GM23338 (cell line): ENCODE results near the gene TMEM242. TPM values are rescaled to one million over a fixed set of nuclear protein-coding genes. Genes with fewer than 3 reads are reported as not detected.

Source experiments
- ATAC-seq: fragments of 200-7000 bp; cut with Tn5 transposase; 3 replicates; pipeline ENCODE4 v1.9.1; 2020
- DNase-seq: peaks from one replicate; pipeline ENCODE4 v3.0.0-alpha.2; 2015; ENCODE audit warnings: low spot score
- H2AFZ ChIP-seq: fragments of 200-600 bp; sonication (generic); 2 replicates; pipeline ENCODE4 v1.8.0; 2016; ENCODE audit warnings: antibody characterized with exemption, mild to moderate bottlenecking, moderate library complexity
- H3F3A ChIP-seq: fragments of 200-600 bp; sonication (generic); replicated peaks from 2 replicates; pipeline ENCODE4 v1.8.0; 2017; ENCODE audit warnings: antibody characterized with exemption, mixed run types, low read depth
- H3K27ac ChIP-seq: fragments of 200-600 bp; sonication (generic); 2 replicates; pipeline ENCODE4 v1.6.1; 2016; ENCODE audit warnings: low read depth
- H3K27me3 ChIP-seq: fragments of 200-600 bp; sonication (generic); 2 replicates; pipeline ENCODE4 v1.8.0; 2016; ENCODE audit warnings: mild to moderate bottlenecking, mixed run types, moderate library complexity; ENCODE audit not compliant: insufficient read depth
- H3K36me3 ChIP-seq: fragments of 200-600 bp; sonication (generic); 2 replicates; pipeline ENCODE4 v1.8.0; 2016; ENCODE audit warnings: mild to moderate bottlenecking; ENCODE audit not compliant: insufficient read depth
- H3K4me1 ChIP-seq: fragments of 200-600 bp; sonication (generic); 2 replicates; pipeline ENCODE4 v1.8.0; 2016; ENCODE audit warnings: mild to moderate bottlenecking, moderate library complexity; ENCODE audit not compliant: insufficient read depth
- H3K4me2 ChIP-seq: fragments of 200-600 bp; sonication (generic); 2 replicates; pipeline ENCODE4 v1.7.1; 2017; ENCODE audit warnings: mixed run types
- H3K4me3 ChIP-seq: fragments of 200-600 bp; sonication (generic); 2 replicates; pipeline ENCODE4 v1.6.1; 2016; ENCODE audit warnings: mixed run types
- H3K79me2 ChIP-seq: fragments of 200-600 bp; sonication (generic); replicated peaks from 2 replicates; pipeline ENCODE4 v1.8.0; 2017; ENCODE audit warnings: mild to moderate bottlenecking; ENCODE audit not compliant: insufficient read depth
- H3K9me2 ChIP-seq: fragments of 200-600 bp; sonication (generic); 2 replicates; pipeline ENCODE4 v1.8.0; 2017; ENCODE audit not compliant: insufficient read depth
- H4K20me1 ChIP-seq: fragments of 200-600 bp; sonication (generic); replicated peaks from 2 replicates; pipeline ENCODE4 v1.8.0; 2017; ENCODE audit warnings: mild to moderate bottlenecking; ENCODE audit not compliant: insufficient read depth
- H3K27ac Mint-ChIP-seq: 2 replicates; pipeline ENCODE4 v1.8.0; 2020; ENCODE audit warnings: inconsistent platforms, mild to moderate bottlenecking, moderate library complexity, mixed read lengths
- H3K27me3 Mint-ChIP-seq: 3 replicates; pipeline ENCODE4 v1.8.0; 2022; ENCODE audit warnings: low read depth, mild to moderate bottlenecking, moderate library complexity, mixed read lengths, inconsistent platforms; ENCODE audit not compliant: insufficient read depth, poor library complexity
- H3K36me3 Mint-ChIP-seq: 3 replicates; pipeline ENCODE4 v1.8.0; 2021; ENCODE audit warnings: low read depth, mild to moderate bottlenecking, inconsistent platforms, moderate library complexity, mixed read lengths
- H3K4me1 Mint-ChIP-seq: 3 replicates; pipeline ENCODE4 v1.8.0; 2020; ENCODE audit warnings: mild to moderate bottlenecking, inconsistent platforms, mixed read lengths
- H3K4me3 Mint-ChIP-seq: 3 replicates; pipeline ENCODE4 v1.8.0; 2021; ENCODE audit warnings: moderate library complexity, mild to moderate bottlenecking, inconsistent platforms, mixed read lengths
- H3K9me3 Mint-ChIP-seq: 3 replicates; pipeline ENCODE4 v1.8.0; 2020; ENCODE audit warnings: moderate library complexity, mild to moderate bottlenecking, inconsistent platforms, mixed read lengths
- CREB1 ChIP-seq: fragments of 250-450 bp; sonication (Bioruptor Pico); IDR thresholded peaks from 2 replicates; pipeline ENCODE4 v1.5.0; 2020; ENCODE audit warnings: low read depth, mild to moderate bottlenecking, moderate library complexity
- CTCF ChIP-seq, 2 experiments: fragments of 200-600 bp in 1 of 2; sonication (generic) in 1 of 2; conservative IDR thresholded peaks; 2 replicates each; pipeline versions ENCODE4 v1.5.1 to v1.6.1; 2016 to 2017; ENCODE audit warnings: antibody characterized with exemption in 2 of 2, low read depth in 2 of 2, mild to moderate bottlenecking in 2 of 2, moderate library complexity in 1 of 2
- EZH2 ChIP-seq: fragments of 200-600 bp; sonication (generic); IDR thresholded peaks from one replicate; pipeline ENCODE4 v1.8.0; 2017; ENCODE audit warnings: antibody characterized with exemption, mild to moderate bottlenecking, low read depth; ENCODE audit not compliant: unreplicated experiment
- EZH2phosphoT487 ChIP-seq: fragments of 200-600 bp; sonication (generic); IDR thresholded peaks from one replicate; pipeline ENCODE4 v1.8.1; 2018; ENCODE audit warnings: antibody characterized with exemption; ENCODE audit not compliant: unreplicated experiment
- JUNB ChIP-seq: IDR thresholded peaks from one replicate; pipeline ENCODE4 v1.6.1; 2016; ENCODE audit warnings: antibody characterized with exemption; ENCODE audit not compliant: unreplicated experiment
- STAT1 ChIP-seq: IDR thresholded peaks from one replicate; pipeline ENCODE4 v1.6.1; 2016; ENCODE audit warnings: antibody characterized with exemption; ENCODE audit not compliant: unreplicated experiment
- ZNF114 ChIP-seq: fragments of 250-450 bp; sonication (Bioruptor Pico); IDR thresholded peaks from 2 replicates; pipeline ENCODE4 v1.5.0; 2020; ENCODE audit warnings: mild to moderate bottlenecking, moderate library complexity
- ZNF462 ChIP-seq: fragments of 250-450 bp; sonication (Bioruptor Pico); IDR thresholded peaks from 2 replicates; pipeline ENCODE4 v1.5.0; 2020; ENCODE audit warnings: mild to moderate bottlenecking, moderate library complexity
- polyA plus RNA-seq: library from polyadenylated mRNA; unstranded; fragments of >200 nt; fragmentation: Nextera tagmentation; extraction: Ambion mirVana; gene quantifications from 2 replicates; pipeline ENCODE4 v1.2.1, GENCODE V29; 2016
- total RNA-seq: library from RNA; depleted of rRNA; stranded (reverse); fragments of >200 nt; shearing (Covaris generic); gene quantifications from 2 replicates; pipeline ENCODE4 v1.2.3, GENCODE V29; 2014

TMEM242 gene
- total and polyA plus RNA-seq, 2 experiments from 2014 or later, result 3.7 to 9.7 TPM

DNA sequence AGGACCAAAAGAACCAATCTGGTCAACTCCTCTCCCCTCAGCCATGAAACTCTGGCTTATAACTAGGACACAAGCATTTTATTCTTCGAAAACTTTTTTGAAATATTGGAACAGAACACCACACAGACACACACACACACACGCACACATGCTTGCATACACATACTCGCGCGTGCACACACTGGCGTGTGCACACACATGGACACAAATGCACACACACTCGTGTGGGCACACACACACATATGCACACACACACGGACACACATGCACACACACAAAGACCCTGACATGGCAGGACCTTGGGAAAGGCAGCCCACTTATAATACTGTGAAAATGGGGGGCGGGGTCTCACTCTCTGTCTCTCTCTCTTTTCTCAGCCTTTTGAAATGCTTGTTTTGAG lies 63.9 kb downstream of the TMEM242 start (continued):
- TF ChIP-seq ZNF462 (no peak), ZNF114 (no peak), CREB1 (CRISPR knock-in tag) (no peak), EZH2 (no peak), JUNB (no peak)

GRCh38 chr6:157258878-157259277 lies 64.4 kb downstream of the TMEM242 start:
- no peaks in the 10 kb centered on the region for H3K4me1 ChIP-seq
- TF ChIP-seq STAT1, result no peak
- no peak for TF ChIP-seq CREB1 (CRISPR knock-in tag)
- TF ChIP-seq CTCF (conservative IDR thresholded peaks at IDR 0.05; ENCODE audit: low read depth in 2 of 2), result no peak
- no peak for TF ChIP-seq EZH2phosphoT487
- no peak for TF ChIP-seq EZH2
- peaks cover 3% of the 10 kb centered on the region for H3K27me3 Mint-ChIP-seq
- DNase-seq (no peak), ATAC-seq (no peak)
- H3K27me3 ChIP-seq, result no peaks in the 10 kb centered on the region
- no peaks in the 10 kb centered on the region for H3K79me2 ChIP-seq
- H3F3A ChIP-seq, result no peaks in the 10 kb centered on the region
- no peak overlapping the region for H3K27ac Mint-ChIP-seq
- H3K4me2 ChIP-seq, result no peak overlapping the region
- no peaks in the 10 kb centered on the region for H3K9me3 Mint-ChIP-seq
- H4K20me1 ChIP-seq, result no peaks in the 10 kb centered on the region
- no peaks in the 10 kb centered on the region for H3K9me2 ChIP-seq
- H3K36me3 ChIP-seq, result no peaks in the 10 kb centered on the region
- H3K4me3 Mint-ChIP-seq, result no peak overlapping the region
- H3K27ac ChIP-seq, result no peak overlapping the region
- H3K36me3 Mint-ChIP-seq, result no peaks in the 10 kb centered on the region
- H3K4me1 Mint-ChIP-seq, result no peaks in the 10 kb centered on the region; the same call in 2 of the 3 replicates
- H2AFZ ChIP-seq, result no peak overlapping the region
- H3K4me3 ChIP-seq, result no peak overlapping the region
